CD14-positive monocyte (primary cell): ENCODE measurements around the gene KSR2. TPM values are rescaled to one million over a fixed set of nuclear protein-coding genes. Genes with fewer than 3 reads are reported as not detected.

Source experiments
- DNase-seq, 3 donors: peaks; one replicate each; pipeline ENCODE4 v3.0.0-alpha.2; 2011 to 2022
- H2AFZ ChIP-seq: 2 replicates; pipeline ENCODE4 v1.6.0; 2012; ENCODE audit warnings: mild to moderate bottlenecking, low read depth, low read length, inconsistent platforms; ENCODE audit not compliant: insufficient read depth, poor library complexity, severe bottlenecking
- H3K27ac ChIP-seq, 2 donors: 1 replicate in 1 of 2; 2 replicates in 1 of 2; pipeline ENCODE4 v1.5.1; 2012 to 2013; ENCODE audit warnings: low read length in 2 of 2, control low read depth in 1 of 2, inconsistent platforms in 1 of 2, low read depth in 1 of 2, mild to moderate bottlenecking in 1 of 2
- H3K27me3 ChIP-seq, 2 donors: one replicate each; pipeline versions ENCODE4 v1.6.0 to v1.6.1; 2011 to 2013; ENCODE audit warnings: low read length in 2 of 2; ENCODE audit not compliant: control insufficient read depth in 2 of 2, insufficient read depth in 2 of 2
- H3K36me3 ChIP-seq, 2 donors: replicated peaks in 1 of 2; 1 replicate in 1 of 2; 2 replicates in 1 of 2; pipeline versions ENCODE4 v1.5.1 to v1.6.1; 2012 to 2013; ENCODE audit warnings: low read length in 2 of 2, control low read depth in 1 of 2, inconsistent platforms in 1 of 2, mild to moderate bottlenecking in 1 of 2; ENCODE audit not compliant: insufficient read depth in 2 of 2, control insufficient read depth in 1 of 2
- H3K4me1 ChIP-seq, 2 donors: 1 replicate in 1 of 2; 2 replicates in 1 of 2; pipeline versions ENCODE4 v1.5.1 to v1.6.1; 2012 to 2013; ENCODE audit warnings: low read length in 2 of 2, control low read depth in 1 of 2, inconsistent platforms in 1 of 2, mild to moderate bottlenecking in 1 of 2, moderate library complexity in 1 of 2; ENCODE audit not compliant: insufficient read depth in 2 of 2, control insufficient read depth in 1 of 2
- H3K4me2 ChIP-seq: replicated peaks from 2 replicates; pipeline ENCODE3; 2012; ENCODE audit warnings: low read length, moderate library complexity, mild to moderate bottlenecking; ENCODE audit not compliant: poor library complexity, severe bottlenecking; ENCODE audit errors: extremely low read depth
- H3K4me3 ChIP-seq, 3 experiments: fragments of 200-600 bp in 1 of 3; sonication (generic) in 1 of 3; replicated peaks in 1 of 3; 1 replicate in 2 of 3; 2 replicates in 1 of 3; pipeline ENCODE4 v1.5.1; 2011 to 2013; ENCODE audit warnings: low read length in 3 of 3, mild to moderate bottlenecking in 3 of 3, control low read depth in 2 of 3, low read depth in 2 of 3, inconsistent platforms in 1 of 3, moderate library complexity in 1 of 3
- H3K79me2 ChIP-seq: 2 replicates; pipeline ENCODE4 v1.6.0; 2012; ENCODE audit warnings: mild to moderate bottlenecking, control low read depth, inconsistent platforms, low read length, moderate library complexity; ENCODE audit not compliant: insufficient read depth
- H3K9ac ChIP-seq: 2 replicates; pipeline ENCODE4 v1.6.0; 2017; ENCODE audit warnings: low read length, mild to moderate bottlenecking; ENCODE audit not compliant: insufficient read depth, poor library complexity, severe bottlenecking
- H3K9me3 ChIP-seq, 2 donors: replicated peaks in 1 of 2; 1 replicate in 1 of 2; 2 replicates in 1 of 2; pipeline versions ENCODE4 v1.5.1 to v1.6.1; 2012 to 2013; ENCODE audit warnings: low read length in 2 of 2, control low read depth in 1 of 2; ENCODE audit not compliant: control insufficient read depth in 1 of 2, insufficient read depth in 1 of 2
- H4K20me1 ChIP-seq: 2 replicates; pipeline ENCODE4 v1.6.0; 2012; ENCODE audit warnings: mild to moderate bottlenecking, low read length, control low read depth, moderate library complexity; ENCODE audit not compliant: insufficient read depth
- H3K27ac Mint-ChIP-seq, 7 donors: one replicate each; pipeline ENCODE4 v1.8.0; 2020; ENCODE audit warnings: mild to moderate bottlenecking in 7 of 7, mixed read lengths in 7 of 7, moderate library complexity in 6 of 7, inconsistent platforms in 2 of 7
- H3K27me3 Mint-ChIP-seq, 3 donors: one replicate each; pipeline ENCODE4 v1.8.0; 2021 to 2022; ENCODE audit warnings: low read depth in 3 of 3, mild to moderate bottlenecking in 3 of 3, mixed read lengths in 3 of 3, moderate library complexity in 3 of 3, inconsistent platforms in 1 of 3
- H3K36me3 Mint-ChIP-seq, 2 donors: one replicate each; pipeline ENCODE4 v1.8.0; 2020; ENCODE audit warnings: mixed read lengths in 2 of 2, inconsistent platforms in 1 of 2, mild to moderate bottlenecking in 1 of 2
- H3K4me1 Mint-ChIP-seq: one replicate; pipeline ENCODE4 v1.8.0; 2020; ENCODE audit warnings: mild to moderate bottlenecking, mixed read lengths
- H3K4me3 Mint-ChIP-seq, 2 donors: one replicate each; pipeline ENCODE4 v1.8.0; 2020; ENCODE audit warnings: mild to moderate bottlenecking in 2 of 2, mixed read lengths in 2 of 2, moderate library complexity in 1 of 2
- H3K9me3 Mint-ChIP-seq, 7 donors: one replicate each; pipeline ENCODE4 v1.8.0; 2020 to 2022; ENCODE audit warnings: mixed read lengths in 7 of 7, mild to moderate bottlenecking in 6 of 7, moderate library complexity in 6 of 7, inconsistent platforms in 2 of 7
- WGBS: methylation state at CpG from one replicate; pipeline ENCODE4 v1.1.5; 2013; ENCODE audit warnings: missing lambda C conversion rate; ENCODE audit not compliant: insufficient coverage; 5-methylcytosine and 5-hydroxymethylcytosine counted together
- intact Hi-C, 2 donors: fragments of 100-400 bp; cut with micrococcal nuclease; formaldehyde crosslinking; loops; one replicate each; pipeline versions ENCODE4 v1.15.0 to v1.15.1; 2023
- polyA plus RNA-seq, 3 donors: library from polyadenylated mRNA; depleted of rRNA in 1 of 3; unstranded in 2 of 3; stranded (reverse) in 1 of 3; fragments of 300-500 nt in 2 of 3; fragments of >200 nt in 1 of 3; fragmentation: Illumina TruSeq in 2 of 3; gene quantifications; 1 replicate in 2 of 3; 2 replicates in 1 of 3; pipeline ENCODE4 v1.2.3, GENCODE V29; 2012 to 2021
- TF ChIP-seq, protein P1 (sequence below): fragments of 200-600 bp; IDR thresholded peaks from one replicate; pipeline ENCODE4 v1.8.0; 2022; ENCODE audit warnings: antibody characterized with exemption, mild to moderate bottlenecking

Gene KSR2
- polyA plus RNA-seq, 3 donors = not detected

DNA sequence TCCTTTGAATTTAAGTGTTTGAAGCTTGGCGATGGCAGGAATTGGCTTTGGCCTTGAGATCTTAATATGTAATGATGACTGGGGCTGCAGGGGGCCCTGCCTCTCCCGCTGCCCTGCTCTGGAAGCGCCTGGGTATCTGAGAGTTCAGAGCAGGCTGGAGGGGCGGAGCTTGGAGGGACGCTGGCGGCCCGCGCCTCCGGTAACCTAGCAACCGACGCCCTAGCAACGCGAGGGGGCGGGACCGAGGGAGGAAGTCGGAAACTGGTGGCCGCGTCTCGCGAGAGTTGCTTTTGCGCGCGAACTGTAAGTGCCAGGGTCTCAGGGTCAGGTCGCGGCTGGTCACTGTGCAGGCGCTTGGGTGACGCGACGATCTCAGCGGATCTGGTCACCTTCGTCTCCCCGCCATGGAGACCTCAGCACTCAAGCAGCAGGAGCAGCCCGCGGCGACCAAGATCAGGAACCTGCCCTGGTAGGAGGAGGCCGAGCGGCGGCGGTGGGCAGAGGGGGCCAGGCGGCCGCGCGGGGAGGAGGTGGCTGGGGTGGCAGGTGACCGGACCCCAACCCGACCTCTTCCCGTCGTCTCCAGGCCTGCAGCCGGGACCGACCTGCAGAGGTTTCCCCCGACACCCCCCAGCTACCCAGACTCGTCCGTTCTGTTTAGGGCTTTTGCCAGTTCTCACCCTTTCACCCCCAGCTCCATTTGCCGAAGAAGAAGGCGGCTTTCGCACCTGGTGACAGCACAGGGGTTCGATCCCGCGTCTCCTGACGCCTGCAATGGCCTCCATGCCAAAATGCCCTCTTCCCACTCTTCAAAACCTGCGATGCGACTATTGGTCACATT lies 47.9 kb upstream of the KSR2 start, which contains the start of gene RFC5:
Gene RFC5, plus strand, starts transcription at position 280 of the 841 bp plus-strand sequence. Its CDS starts 125 bp downstream, at position 405.
- H3K27ac Mint-ChIP-seq = peak within 1 kb of the TSS; percentile 57 to 89 (median 84)
- peak within 1 kb of the TSS in 1 of 2 donors; percentile 76 for H3K27ac ChIP-seq
- H3K4me3 Mint-ChIP-seq = peak within 1 kb of the TSS; percentile 86 to 94
- no peaks in the 10 kb centered on the region for H4K20me1 ChIP-seq
- peaks cover 13% of the 10 kb centered on the region in 2 donors for H3K4me1 ChIP-seq
- peaks cover 14 to 23% of the 10 kb centered on the region in 2 donors for H3K36me3 Mint-ChIP-seq
- peak; percentile 95 to 97 (median 97) for DNase-seq
- peaks cover 13% of the 10 kb centered on the region for H3K4me1 Mint-ChIP-seq
- no peaks in the 10 kb centered on the region for H3K9me3 ChIP-seq
- H3K27me3 ChIP-seq = no peaks in the 10 kb centered on the region
- H2AFZ ChIP-seq = peak within 1 kb of the TSS; percentile 94
- H3K4me3 ChIP-seq = peak within 1 kb of the TSS; percentile 62 to 89 (median 82)
- peaks cover 0 to 7% (median 2%) of the 10 kb centered on the region in 7 donors for H3K9me3 Mint-ChIP-seq
- H3K4me2 ChIP-seq = peak within 1 kb of the TSS; percentile 89
- peaks cover 1 to 11% (median 11%) of the 10 kb centered on the region in 3 donors for H3K27me3 Mint-ChIP-seq
- intact Hi-C loops = loop anchor here (5.0 kb wide), 1 partner anchor 46 kb away; the partner anchor contains the start of gene WSB2 (in 2 of the 2)
- H3K79me2 ChIP-seq = peaks cover 14% of the 10 kb centered on the region
- peak within 1 kb of the TSS; percentile 80 for H3K9ac ChIP-seq
- TF ChIP-seq, protein P1, sequence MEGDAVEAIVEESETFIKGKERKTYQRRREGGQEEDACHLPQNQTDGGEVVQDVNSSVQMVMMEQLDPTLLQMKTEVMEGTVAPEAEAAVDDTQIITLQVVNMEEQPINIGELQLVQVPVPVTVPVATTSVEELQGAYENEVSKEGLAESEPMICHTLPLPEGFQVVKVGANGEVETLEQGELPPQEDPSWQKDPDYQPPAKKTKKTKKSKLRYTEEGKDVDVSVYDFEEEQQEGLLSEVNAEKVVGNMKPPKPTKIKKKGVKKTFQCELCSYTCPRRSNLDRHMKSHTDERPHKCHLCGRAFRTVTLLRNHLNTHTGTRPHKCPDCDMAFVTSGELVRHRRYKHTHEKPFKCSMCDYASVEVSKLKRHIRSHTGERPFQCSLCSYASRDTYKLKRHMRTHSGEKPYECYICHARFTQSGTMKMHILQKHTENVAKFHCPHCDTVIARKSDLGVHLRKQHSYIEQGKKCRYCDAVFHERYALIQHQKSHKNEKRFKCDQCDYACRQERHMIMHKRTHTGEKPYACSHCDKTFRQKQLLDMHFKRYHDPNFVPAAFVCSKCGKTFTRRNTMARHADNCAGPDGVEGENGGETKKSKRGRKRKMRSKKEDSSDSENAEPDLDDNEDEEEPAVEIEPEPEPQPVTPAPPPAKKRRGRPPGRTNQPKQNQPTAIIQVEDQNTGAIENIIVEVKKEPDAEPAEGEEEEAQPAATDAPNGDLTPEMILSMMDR = no peak
- under 1% methylated on average over 47 of the region's 61 CpGs for WGBS
- peaks cover 13 to 21% of the 10 kb centered on the region in 2 donors for H3K36me3 ChIP-seq

DNA sequence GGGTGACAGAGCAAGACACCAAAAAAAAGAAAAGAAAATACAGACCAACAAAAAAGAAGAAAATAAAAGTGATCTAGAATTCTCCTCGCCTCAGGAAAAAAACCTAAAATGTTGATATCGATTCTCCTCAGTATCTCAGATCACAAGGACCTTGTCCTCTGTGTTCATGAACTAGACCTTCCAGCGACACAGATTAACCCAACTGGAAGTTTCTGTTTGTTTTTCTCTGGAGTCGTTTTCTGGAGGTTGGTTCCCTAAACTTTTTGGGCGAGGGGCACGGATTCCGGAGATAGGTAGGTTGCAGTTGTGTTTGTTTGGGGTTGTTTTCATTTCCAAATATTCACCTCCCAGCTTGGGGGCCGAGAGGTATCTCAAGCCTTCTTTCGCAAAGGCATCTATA lies 47.2 kb upstream of the KSR2 start:
- peaks cover 11 to 14% of the 10 kb centered on the region in 2 donors for H3K36me3 ChIP-seq
- H3K4me3 ChIP-seq = peak overlapping the region in 1 of 3 experiments; percentile 89
- peaks cover 14% of the 10 kb centered on the region for H3K79me2 ChIP-seq
- peaks cover 13% of the 10 kb centered on the region in 2 donors for H3K4me1 ChIP-seq
- peaks cover 0 to 7% (median 2%) of the 10 kb centered on the region in 7 donors for H3K9me3 Mint-ChIP-seq
- TF ChIP-seq, protein P1 = no peak
- no CpG with 5 or more reads among the region's 9 CpGs for WGBS
- H3K27me3 Mint-ChIP-seq = peaks cover 1 to 11% (median 11%) of the 10 kb centered on the region in 3 donors
- no peaks in the 10 kb centered on the region for H3K27me3 ChIP-seq
- peaks cover 10 to 17% of the 10 kb centered on the region in 2 donors for H3K36me3 Mint-ChIP-seq
- peak overlapping the region in 2 of 7 donors; percentile 50 to 66 for H3K27ac Mint-ChIP-seq
- intact Hi-C loops = loop anchor here (5.0 kb wide), 1 partner anchor 46 kb away; the partner anchor contains the start of gene WSB2 (in 2 of the 2)
- peak overlapping the region; percentile 94 for H2AFZ ChIP-seq
- H3K9me3 ChIP-seq = no peaks in the 10 kb centered on the region
- DNase-seq = no peak
- H3K27ac ChIP-seq = no peak overlapping the region
- no peak overlapping the region for H3K9ac ChIP-seq
- H4K20me1 ChIP-seq = no peaks in the 10 kb centered on the region
- H3K4me1 Mint-ChIP-seq = peaks cover 13% of the 10 kb centered on the region
- peak overlapping the region; percentile 89 for H3K4me2 ChIP-seq
- peak overlapping the region; percentile 86 to 94 for H3K4me3 Mint-ChIP-seq
